ENCODE measurements around the gene SNAPIN.

The SNAPIN gene

DNA sequence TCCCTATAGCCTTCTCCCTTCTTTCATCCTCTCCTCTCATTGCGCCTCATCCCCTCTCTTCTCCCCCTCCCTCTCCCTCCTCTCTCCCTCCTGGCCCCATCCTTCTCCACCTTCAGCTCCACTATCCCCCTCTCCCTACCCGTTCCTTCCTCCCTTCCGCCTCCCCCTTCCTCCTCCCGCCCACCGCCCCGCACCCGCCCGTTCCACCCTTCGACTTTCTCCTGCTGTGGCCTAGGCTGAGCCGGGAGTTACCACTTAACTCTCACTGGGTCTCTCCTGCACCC is 21.6 kb downstream of the SNAPIN start:
- Histone ChIP-seq H3K9ac (ENCODE audit: low read length) (no peak overlapping the region), H3K9me3 (ENCODE audit: control insufficient read depth, insufficient read depth, low read depth, low read length) (no peaks in the 10 kb centered on the region), H3K4me3 (ENCODE audit: low read depth, low read length) (peak overlapping the region; percentile 83), H3K27me3 (ENCODE audit: control insufficient read depth, insufficient read depth, low read length) (peaks cover 36% of the 10 kb centered on the region), H3K4me1 (ENCODE audit: control insufficient read depth, insufficient read depth, low read length) (peaks cover 13% of the 10 kb centered on the region), H3K27ac (ENCODE audit: low read depth, low read length) (no peak overlapping the region), H3K36me3 (ENCODE audit: control insufficient read depth, insufficient read depth, low read length) (no peaks in the 10 kb centered on the region)

DNA sequence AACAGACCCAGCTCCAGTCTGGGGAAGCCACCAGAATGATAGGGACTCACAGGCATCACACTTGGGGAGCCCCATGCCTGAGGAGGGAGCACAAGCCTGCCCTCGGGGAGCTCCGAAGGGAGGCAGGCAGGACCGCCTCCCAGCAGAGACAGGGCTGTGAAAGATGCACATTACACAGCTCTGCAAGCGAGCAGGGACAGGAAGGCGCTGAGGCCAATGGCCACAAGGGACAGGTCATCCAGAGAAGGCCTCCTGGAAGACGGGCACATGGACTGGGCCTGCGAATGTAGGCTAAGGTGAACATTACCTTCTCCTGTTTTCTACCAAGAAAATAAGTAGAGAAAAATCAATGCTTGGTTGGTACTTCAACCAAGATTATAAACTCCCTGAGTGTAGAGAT is 24.2 kb downstream of the SNAPIN start:
- peaks cover 20% of the 10 kb centered on the region for H3K4me1 ChIP-seq (ENCODE audit: control insufficient read depth, insufficient read depth, low read length)
- H3K9ac ChIP-seq (ENCODE audit: low read length): no peak overlapping the region
- no peak overlapping the region for H3K27ac ChIP-seq (ENCODE audit: low read depth, low read length)
- H3K27me3 ChIP-seq (ENCODE audit: control insufficient read depth, insufficient read depth, low read length): peaks cover 36% of the 10 kb centered on the region
- H3K9me3 ChIP-seq (ENCODE audit: control insufficient read depth, insufficient read depth, low read depth, low read length): no peaks in the 10 kb centered on the region
- H3K36me3 ChIP-seq (ENCODE audit: control insufficient read depth, insufficient read depth, low read length): peaks cover 7% of the 10 kb centered on the region
- H3K4me3 ChIP-seq (ENCODE audit: low read depth, low read length): no peak overlapping the region

DNA sequence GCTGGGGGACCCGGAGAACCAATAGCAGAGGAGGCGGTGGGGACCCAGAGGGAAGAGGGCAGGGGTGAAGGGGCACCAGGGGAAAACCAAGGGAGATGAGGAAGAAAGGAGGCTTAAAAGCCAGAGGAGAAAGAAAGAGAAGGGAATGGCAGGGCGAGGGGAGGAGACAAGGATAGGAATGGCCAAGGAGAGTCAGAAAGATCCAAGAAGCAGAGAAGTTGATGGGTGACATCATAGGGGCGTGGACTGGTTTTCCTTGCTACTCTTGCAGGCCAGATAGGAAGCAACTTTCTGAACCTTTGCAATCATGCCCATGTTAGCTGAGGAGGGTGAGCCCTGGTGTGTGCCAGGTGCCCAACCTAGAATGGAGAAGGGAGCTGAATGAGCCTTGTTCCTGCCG is 25.4 kb downstream of the SNAPIN start:
- Histone ChIP-seq H3K27me3 (ENCODE audit: control insufficient read depth, insufficient read depth, low read length) (peaks cover 25% of the 10 kb centered on the region), H3K27ac (ENCODE audit: low read depth, low read length) (no peak overlapping the region)

DNA sequence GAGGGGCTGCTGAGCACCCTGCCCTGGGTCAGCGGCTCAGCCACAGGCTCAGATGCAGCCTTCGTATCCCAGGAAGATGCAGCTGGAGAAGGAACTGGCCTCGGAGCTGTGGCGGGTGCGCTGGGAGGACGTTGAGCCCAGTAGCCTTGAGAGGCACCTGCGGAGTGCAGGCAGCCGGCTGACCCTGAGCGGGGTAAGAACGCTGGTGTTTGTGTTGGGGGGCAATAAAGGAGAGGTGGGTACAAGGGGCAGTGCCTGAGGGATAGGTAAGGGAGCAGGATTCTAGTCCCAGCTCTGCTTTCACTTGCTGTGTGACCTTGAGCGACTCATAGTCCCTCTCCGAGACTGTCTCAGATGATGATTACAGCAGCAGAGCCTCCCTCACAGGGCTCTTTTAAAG is 26.4 kb downstream of the SNAPIN start:
- Histone ChIP-seq H3K9ac (ENCODE audit: low read length) (no peak overlapping the region), H3K4me3 (ENCODE audit: low read depth, low read length) (no peak overlapping the region), H3K27ac (ENCODE audit: low read depth, low read length) (no peak overlapping the region), H3K27me3 (ENCODE audit: control insufficient read depth, insufficient read depth, low read length) (peaks cover 15% of the 10 kb centered on the region), H3K4me1 (ENCODE audit: control insufficient read depth, insufficient read depth, low read length) (peaks cover 25% of the 10 kb centered on the region), H3K9me3 (ENCODE audit: control insufficient read depth, insufficient read depth, low read depth, low read length) (no peaks in the 10 kb centered on the region), H3K36me3 (ENCODE audit: control insufficient read depth, insufficient read depth, low read length) (peaks cover 13% of the 10 kb centered on the region)

More for the DNA sequence above, 25.4 kb downstream of the SNAPIN start:
- Histone ChIP-seq H3K9me3 (ENCODE audit: control insufficient read depth, insufficient read depth, low read depth, low read length) (no peaks in the 10 kb centered on the region), H3K4me3 (ENCODE audit: low read depth, low read length) (no peak overlapping the region), H3K4me1 (ENCODE audit: control insufficient read depth, insufficient read depth, low read length) (peaks cover 24% of the 10 kb centered on the region), H3K36me3 (ENCODE audit: control insufficient read depth, insufficient read depth, low read length) (peaks cover 7% of the 10 kb centered on the region), H3K9ac (ENCODE audit: low read length) (no peak overlapping the region)

DNA sequence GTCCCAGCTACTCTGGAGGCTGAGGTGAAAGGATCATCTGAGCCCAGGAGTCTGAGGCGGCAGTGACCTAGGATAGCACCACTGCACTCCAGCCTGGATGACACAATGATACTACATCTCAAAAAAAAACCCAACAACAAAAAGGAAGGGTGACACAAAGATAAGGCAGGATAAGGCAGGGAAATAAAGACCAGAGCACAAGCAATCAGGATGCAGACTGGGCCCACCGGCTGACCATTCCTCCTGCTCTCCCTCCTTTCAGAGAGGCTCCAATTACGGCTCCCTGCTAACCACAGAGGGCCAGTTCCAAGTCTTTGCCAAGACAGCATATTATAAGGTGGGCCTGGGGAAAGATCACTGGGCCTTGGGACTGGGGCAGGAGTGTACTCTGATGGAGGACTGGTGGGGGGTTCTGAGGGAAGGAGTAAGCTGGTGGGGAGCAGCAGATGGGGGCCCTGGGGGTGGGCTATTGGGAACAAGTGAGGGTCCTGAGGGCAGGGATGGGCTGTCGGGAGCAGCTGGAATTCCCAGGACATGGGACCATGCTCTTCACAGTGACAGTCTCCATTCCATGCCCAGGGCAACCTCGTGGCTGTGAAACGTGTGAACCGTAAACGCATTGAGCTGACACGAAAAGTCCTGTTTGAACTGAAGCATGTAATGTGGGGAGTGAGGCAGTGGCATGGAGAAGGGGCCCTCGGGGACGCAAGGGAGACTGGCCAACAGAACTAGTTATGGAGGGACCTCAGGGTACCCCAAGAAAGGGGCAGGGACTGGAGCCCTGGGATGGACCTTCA is 27.2 kb downstream of the SNAPIN start:
- Histone ChIP-seq H3K27me3 (ENCODE audit: control insufficient read depth, insufficient read depth, low read length) (peaks cover 7% of the 10 kb centered on the region), H3K9ac (ENCODE audit: low read length) (no peak overlapping the region)

DNA sequence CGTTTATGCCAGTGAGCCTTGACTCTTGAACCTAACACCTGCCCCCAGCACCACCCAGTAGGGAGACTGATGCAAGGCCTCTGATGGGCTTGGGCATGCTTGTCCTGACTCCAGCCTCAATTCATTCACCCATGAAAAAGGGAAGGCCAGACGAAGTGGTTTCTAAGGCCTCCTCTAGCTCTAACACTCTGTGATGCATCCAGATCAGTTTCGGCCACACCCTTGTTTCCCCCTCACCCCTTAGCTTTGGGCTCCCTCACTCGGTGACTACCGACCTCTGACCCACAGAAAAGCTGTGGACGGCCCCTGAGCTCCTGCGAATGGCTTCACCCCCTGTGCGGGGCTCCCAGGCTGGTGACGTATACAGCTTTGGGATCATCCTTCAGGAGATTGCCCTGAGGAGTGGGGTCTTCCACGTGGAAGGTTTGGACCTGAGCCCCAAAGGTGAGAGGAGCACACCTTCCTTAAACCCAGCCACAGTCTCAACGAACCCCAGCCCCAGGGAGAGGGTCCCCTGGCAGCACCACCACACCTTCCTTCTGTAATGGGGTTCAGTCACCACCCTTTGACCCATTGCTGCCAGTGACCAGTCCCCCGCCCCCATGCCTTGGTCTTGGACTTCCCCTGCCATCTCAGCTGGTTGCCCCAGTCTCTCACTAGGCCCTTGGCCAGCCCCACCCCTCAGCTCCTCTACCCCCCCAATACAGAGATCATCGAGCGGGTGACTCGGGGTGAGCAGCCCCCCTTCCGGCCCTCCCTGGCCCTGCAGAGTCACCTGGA is 29.0 kb downstream of the SNAPIN start:
- Histone ChIP-seq H3K9me3 (ENCODE audit: control insufficient read depth, insufficient read depth, low read depth, low read length) (no peaks in the 10 kb centered on the region), H3K4me1 (ENCODE audit: control insufficient read depth, insufficient read depth, low read length) (peaks cover 22% of the 10 kb centered on the region; the same call in 1 of the 2 replicates), H3K27me3 (ENCODE audit: control insufficient read depth, insufficient read depth, low read length) (no peaks in the 10 kb centered on the region), H3K9ac (ENCODE audit: low read length) (no peak overlapping the region), H3K36me3 (ENCODE audit: control insufficient read depth, insufficient read depth, low read length) (peaks cover 13% of the 10 kb centered on the region), H3K27ac (ENCODE audit: low read depth, low read length) (no peak overlapping the region), H3K4me3 (ENCODE audit: low read depth, low read length) (no peak overlapping the region)

More for the DNA sequence above, 27.2 kb downstream of the SNAPIN start:
- no peak overlapping the region for H3K27ac ChIP-seq (ENCODE audit: low read depth, low read length)
- H3K36me3 ChIP-seq (ENCODE audit: control insufficient read depth, insufficient read depth, low read length): peaks cover 13% of the 10 kb centered on the region
- H3K9me3 ChIP-seq (ENCODE audit: control insufficient read depth, insufficient read depth, low read depth, low read length): no peaks in the 10 kb centered on the region
- H3K4me1 ChIP-seq (ENCODE audit: control insufficient read depth, insufficient read depth, low read length): peaks cover 24% of the 10 kb centered on the region; the same call in 1 of the 2 replicates
- H3K4me3 ChIP-seq (ENCODE audit: low read depth, low read length): no peak overlapping the region

DNA sequence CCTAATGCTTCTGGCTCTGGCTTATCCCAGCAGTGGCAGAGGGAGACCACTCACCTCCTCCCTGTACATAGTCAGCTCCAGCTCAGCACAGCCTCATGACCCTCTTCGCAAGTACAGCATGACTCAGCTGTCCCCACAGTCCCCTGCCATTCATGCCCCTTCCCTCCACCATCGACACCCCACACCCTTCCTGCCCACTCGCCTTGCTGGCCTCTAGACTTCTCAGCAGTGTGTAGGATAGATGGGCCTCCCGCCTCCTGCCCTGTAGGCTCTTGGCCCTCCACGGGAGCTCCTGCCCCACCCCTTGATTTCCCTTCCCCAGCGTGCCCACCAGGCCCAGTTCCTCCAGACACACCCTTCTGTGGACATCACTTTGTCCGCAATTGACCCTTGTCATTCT is 29.8 kb downstream of the SNAPIN start:
- H3K27ac ChIP-seq (ENCODE audit: low read depth, low read length): no peak overlapping the region
- no peak overlapping the region for H3K4me3 ChIP-seq (ENCODE audit: low read depth, low read length)
- H3K9ac ChIP-seq (ENCODE audit: low read length): no peak overlapping the region
- H3K4me1 ChIP-seq (ENCODE audit: control insufficient read depth, insufficient read depth, low read length): peaks cover 22% of the 10 kb centered on the region; the same call in 1 of the 2 replicates
- H3K9me3 ChIP-seq (ENCODE audit: control insufficient read depth, insufficient read depth, low read depth, low read length): no peaks in the 10 kb centered on the region
- no peaks in the 10 kb centered on the region for H3K27me3 ChIP-seq (ENCODE audit: control insufficient read depth, insufficient read depth, low read length)
- H3K36me3 ChIP-seq (ENCODE audit: control insufficient read depth, insufficient read depth, low read length): peaks cover 13% of the 10 kb centered on the region

DNA sequence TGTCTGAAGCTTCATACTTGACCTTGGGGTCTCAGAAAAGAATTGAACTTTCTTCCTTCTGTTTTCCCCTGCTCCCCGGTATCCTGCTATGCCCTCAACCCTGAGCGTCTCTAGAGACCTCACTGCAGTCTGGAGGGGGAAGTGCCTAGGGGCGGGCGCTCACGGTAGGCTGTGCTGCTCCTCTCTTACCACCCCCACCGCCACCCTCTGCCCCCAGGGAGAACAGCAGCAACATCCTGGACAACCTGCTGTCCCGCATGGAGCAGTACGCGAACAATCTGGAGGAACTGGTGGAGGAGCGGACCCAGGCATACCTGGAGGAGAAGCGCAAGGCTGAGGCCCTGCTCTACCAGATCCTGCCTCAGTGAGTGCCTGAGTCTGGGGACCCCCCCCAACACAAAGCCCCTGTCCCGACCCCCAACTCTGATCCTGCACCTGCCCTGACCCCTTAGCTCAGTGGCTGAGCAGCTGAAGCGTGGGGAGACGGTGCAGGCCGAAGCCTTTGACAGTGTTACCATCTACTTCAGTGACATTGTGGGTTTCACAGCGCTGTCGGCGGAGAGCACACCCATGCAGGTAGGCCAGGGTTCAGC is 30.3 kb downstream of the SNAPIN start:
- H3K4me1 ChIP-seq (ENCODE audit: control insufficient read depth, insufficient read depth, low read length): peaks cover 22% of the 10 kb centered on the region; the same call in 1 of the 2 replicates

DNA sequence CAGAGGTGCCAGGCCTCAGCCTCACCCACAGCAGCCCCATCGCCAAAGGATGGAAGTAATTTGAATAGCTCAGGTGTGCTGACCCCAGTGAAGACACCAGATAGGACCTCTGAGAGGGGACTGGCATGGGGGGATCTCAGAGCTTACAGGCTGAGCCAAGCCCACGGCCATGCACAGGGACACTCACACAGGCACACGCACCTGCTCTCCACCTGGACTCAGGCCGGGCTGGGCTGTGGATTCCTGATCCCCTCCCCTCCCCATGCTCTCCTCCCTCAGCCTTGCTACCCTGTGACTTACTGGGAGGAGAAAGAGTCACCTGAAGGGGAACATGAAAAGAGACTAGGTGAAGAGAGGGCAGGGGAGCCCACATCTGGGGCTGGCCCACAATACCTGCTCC is 35.0 kb downstream of the SNAPIN start:
- Histone ChIP-seq H3K4me1 (ENCODE audit: control insufficient read depth, insufficient read depth, low read length) (peaks cover 28% of the 10 kb centered on the region), H3K27me3 (ENCODE audit: control insufficient read depth, insufficient read depth, low read length) (no peaks in the 10 kb centered on the region), H3K36me3 (ENCODE audit: control insufficient read depth, insufficient read depth, low read length) (0 out of 2 replicates have a peak, but pooled peaks cover 6% of the 10 kb centered on the region), H3K9me3 (ENCODE audit: control insufficient read depth, insufficient read depth, low read depth, low read length) (no peaks in the 10 kb centered on the region), H3K9ac (ENCODE audit: low read length) (no peak overlapping the region), H3K4me3 (ENCODE audit: low read depth, low read length) (no peak overlapping the region), H3K27ac (ENCODE audit: low read depth, low read length) (no peak overlapping the region)

More for the DNA sequence above, 30.3 kb downstream of the SNAPIN start:
- Histone ChIP-seq H3K9me3 (ENCODE audit: control insufficient read depth, insufficient read depth, low read depth, low read length) (no peaks in the 10 kb centered on the region), H3K27me3 (ENCODE audit: control insufficient read depth, insufficient read depth, low read length) (no peaks in the 10 kb centered on the region), H3K27ac (ENCODE audit: low read depth, low read length) (no peak overlapping the region), H3K9ac (ENCODE audit: low read length) (no peak overlapping the region), H3K36me3 (ENCODE audit: control insufficient read depth, insufficient read depth, low read length) (peaks cover 13% of the 10 kb centered on the region), H3K4me3 (ENCODE audit: low read depth, low read length) (no peak overlapping the region)

DNA sequence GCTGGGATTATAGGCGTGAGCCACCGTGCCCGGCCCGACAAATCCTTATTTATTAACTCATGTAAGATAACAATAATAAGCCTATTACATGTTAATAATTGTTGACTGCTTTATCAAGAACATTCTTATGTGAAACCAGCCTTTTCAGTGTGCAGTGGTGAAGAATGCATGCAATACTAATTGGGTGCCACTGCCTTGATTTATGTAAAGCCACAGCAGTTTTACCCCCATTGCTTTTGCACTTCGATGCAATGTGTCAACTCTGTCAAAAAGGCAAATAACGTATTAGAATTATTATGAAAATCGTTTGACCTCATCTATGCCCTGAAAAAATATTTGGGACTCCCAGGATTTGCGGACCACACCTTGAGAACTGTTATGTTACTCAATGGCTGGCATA is 38.2 kb downstream of the SNAPIN start:
- Histone ChIP-seq H3K4me3 (ENCODE audit: low read depth, low read length) (no peak overlapping the region), H3K9ac (ENCODE audit: low read length) (no peak overlapping the region), H3K27ac (ENCODE audit: low read depth, low read length) (no peak overlapping the region)

More for the DNA sequence above, 38.2 kb downstream of the SNAPIN start:
- H3K27me3 ChIP-seq (ENCODE audit: control insufficient read depth, insufficient read depth, low read length): no peaks in the 10 kb centered on the region
- no peaks in the 10 kb centered on the region for H3K36me3 ChIP-seq (ENCODE audit: control insufficient read depth, insufficient read depth, low read length)
- H3K4me1 ChIP-seq (ENCODE audit: control insufficient read depth, insufficient read depth, low read length): peaks cover 29% of the 10 kb centered on the region
- H3K9me3 ChIP-seq (ENCODE audit: control insufficient read depth, insufficient read depth, low read depth, low read length): no peaks in the 10 kb centered on the region

Measured in HUES6 (cell line).